Right lobe of liver (tissue), 4 donors: ENCODE measurements around the gene FNDC3B.

ENCODE experiments used
- CTCF ChIP-seq, 4 donors: fragments of 200-600 bp in 3 of 4; fragments of 450-650 bp in 1 of 4; IDR thresholded peaks; one replicate each; pipeline versions ENCODE4 v1.5.1 to v1.8.0; 2016 to 2022; ENCODE audit warnings: antibody characterized with exemption in 4 of 4, mild to moderate bottlenecking in 2 of 4
- POLR2A ChIP-seq: fragments of 450-650 bp; IDR thresholded peaks from one replicate; pipeline ENCODE4 v1.6.1; 2017; ENCODE audit warnings: antibody characterized with exemption, mild to moderate bottlenecking
- donor health status: DM: no; HTN: no; CAD: no.
- donor health status: DM: no; HTN: no; CAD: no.
- donor health status: DM: no; HTN: yes; CAD: no.

GRCh38 chr3:172101107-172101506 lies 61.7 kb downstream of the FNDC3B start:
- TF ChIP-seq CTCF (IDR thresholded peaks at IDR 0.05) (no peak), POLR2A (no peak)
